HG02870 (cell line): Measurements from ENCODE around the gene LCK.

ENCODE experiments used
- ATAC-seq: cut with Tn5 transposase; IDR thresholded peaks from one replicate; pipeline ENCODE4 v1.9.1; 2021; ENCODE audit warnings: mild to moderate bottlenecking, moderate library complexity; ENCODE audit not compliant: unreplicated experiment

Gene LCK

GRCh38 chr1:32318127-32318869, 67.2 kb downstream of the LCK start:
- ATAC-seq: no peak

GRCh38 chr1:32321712-32322291, 70.7 kb downstream of the LCK start:
- no peak for ATAC-seq

DNA sequence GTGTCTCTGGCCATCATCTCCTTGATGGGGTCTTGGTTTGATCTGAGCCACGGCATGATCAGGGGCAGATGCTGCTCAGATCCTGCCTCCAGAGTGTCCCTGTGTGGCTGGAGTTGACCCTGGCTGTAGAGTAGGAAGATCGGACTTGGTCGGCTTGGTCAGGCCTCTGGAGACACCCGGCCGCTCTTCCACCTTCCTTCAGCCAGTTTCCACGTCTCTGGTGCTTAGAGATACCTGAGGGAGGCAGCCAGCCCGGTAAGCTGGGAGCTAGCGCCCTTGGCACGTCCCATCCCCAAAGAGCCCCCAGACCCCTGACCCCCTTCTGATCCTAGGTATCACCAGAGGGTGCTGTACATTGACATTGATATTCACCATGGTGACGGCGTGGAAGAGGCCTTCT, 76.1 kb downstream of the LCK start:
- no peak for ATAC-seq

DNA sequence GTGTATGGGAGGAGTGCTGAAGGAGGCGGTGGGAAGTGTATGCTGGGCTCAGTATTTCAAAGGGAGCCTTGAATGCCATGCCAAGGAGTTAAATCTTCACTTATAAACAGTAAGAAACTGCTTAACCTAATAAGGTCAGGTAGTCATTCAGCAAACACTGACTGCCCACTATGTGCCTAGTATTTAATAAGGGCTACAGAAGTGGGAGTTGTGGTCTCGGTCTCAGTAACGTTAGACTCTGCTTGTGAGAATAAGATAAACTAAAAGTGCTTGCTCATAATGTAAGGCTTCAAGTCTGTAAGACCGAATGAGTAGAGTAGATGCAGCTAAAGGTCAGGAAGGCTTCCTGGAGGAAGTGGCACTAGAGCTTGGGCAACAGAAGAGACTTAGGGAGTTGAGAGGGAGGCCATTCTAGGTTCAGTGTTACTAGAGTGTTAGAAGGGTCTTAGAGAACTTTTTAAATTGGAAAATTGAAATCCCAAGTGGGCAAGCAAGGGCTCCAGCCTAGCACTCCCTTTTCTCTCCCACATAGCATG, 78.9 kb downstream of the LCK start:
- no peak for ATAC-seq

GRCh38 chr1:32330558-32331151, 79.6 kb downstream of the LCK start:
- no peak for ATAC-seq

DNA sequence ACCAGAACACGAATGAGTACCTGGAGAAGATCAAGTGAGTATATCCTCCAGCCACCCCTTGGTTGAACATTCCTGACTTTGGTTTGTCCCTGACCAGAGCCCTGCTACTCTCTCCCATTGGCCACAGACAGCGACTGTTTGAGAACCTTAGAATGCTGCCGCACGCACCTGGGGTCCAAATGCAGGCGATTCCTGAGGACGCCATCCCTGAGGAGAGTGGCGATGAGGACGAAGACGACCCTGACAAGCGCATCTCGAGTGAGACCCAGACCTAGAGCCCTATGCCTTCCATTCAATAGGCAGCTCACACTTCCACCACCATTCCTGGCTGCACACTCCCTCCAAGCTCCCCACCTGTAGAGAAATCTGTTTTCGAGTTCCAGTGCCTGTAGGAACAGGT, 80.5 kb downstream of the LCK start:
- no peak for ATAC-seq

GRCh38 chr1:32332290-32333079, 81.4 kb downstream of the LCK start:
- ATAC-seq: no peak

- ATAC-seq: no peak
Measured at GRCh38 chr1:32333251-32333963, 82.3 kb downstream of the LCK start.

DNA sequence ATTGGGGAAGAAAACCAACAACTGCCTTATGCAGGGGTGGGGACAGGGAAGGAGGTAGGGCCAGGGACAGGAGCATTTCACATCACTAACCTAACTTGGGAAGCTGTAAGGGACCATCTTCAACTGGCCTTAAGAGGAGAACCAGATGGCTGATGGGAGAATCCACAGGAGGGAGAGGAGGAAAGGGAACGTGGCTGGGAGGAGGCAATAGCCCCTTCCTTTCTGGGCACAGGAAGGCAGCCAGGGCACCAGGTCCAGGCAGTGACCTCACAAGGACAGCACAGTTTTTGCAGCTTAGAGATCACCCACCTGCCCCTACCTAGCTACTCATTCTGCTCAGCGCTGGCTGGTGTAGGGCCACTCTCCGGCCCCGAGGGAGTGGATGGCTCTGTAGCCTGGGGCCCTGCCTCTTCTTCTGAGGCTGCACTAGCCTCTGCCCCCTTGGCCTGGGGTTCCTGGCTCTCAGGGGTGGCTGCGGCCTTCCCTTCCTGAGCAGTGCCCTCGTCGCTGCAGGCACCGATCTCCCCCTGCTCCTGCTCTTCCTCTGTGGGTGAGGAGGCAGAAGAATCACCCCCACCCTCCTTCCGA, 83.3 kb downstream of the LCK start:
- no peak for ATAC-seq

DNA sequence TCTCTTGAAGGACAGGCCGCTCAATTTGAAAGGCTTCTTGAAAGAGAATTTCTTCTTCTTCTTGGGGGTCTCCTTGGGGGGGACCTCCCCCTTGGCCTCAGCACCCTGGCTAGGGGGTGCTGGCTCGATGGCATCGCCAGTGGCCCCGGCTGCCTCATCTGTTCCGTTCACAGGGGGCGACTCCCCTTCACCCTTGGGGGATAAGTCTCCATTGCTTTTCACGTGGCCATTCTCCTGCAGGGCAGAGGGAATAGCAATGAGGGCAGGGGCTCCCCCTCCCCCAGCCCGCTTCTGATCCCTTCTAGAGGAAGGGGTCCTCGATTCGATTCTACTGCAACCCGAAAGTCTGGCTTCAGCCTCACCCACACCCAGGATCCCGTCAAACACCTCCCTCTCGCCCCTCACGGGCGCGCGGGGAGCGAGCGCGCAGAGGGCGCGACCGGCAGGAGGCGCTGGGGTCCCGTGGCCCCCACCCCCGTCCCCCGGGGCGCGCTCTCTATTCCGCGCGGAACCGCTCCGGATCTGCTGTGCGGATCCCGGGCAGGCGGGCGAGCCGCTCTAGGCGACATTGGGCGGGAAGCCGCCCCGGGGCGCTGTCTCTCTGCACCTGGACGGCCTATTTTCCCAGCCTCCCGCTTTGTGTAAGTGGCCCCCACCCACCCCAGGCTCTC, 83.9 kb downstream of the LCK start:
- ATAC-seq: no peak

DNA sequence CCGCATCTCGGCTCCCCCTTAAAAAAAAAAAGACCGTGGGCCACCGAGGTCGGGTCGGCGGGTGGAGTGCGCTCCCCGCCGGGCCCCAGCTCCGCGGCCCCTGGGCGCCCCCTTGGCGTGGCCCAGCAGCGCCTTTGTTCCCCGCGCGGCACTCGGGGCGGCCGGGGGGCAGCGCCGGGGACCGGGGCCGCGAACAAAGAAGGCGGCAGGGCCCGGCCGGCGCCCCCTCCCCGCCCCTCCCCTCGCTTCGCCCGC, 84.4 kb downstream of the LCK start:
- no peak for ATAC-seq
